ENCODE results near the gene EGFR.

GRCh38 chr7:55249332-55249731, 230.5 kb downstream of the EGFR start:
- no peak for TF ChIP-seq CSDC2 (CRISPR knock-in tag; IDR thresholded peaks at IDR 0.05)
- no peak for TF ChIP-seq ZNF70 (CRISPR knock-in tag; IDR thresholded peaks at IDR 0.05)
- no peak for TF ChIP-seq PATZ1 (CRISPR knock-in tag; IDR thresholded peaks at IDR 0.05; ENCODE audit: borderline replicate concordance)
- no peak for TF ChIP-seq ZFP30 (CRISPR knock-in tag; IDR thresholded peaks at IDR 0.05)
- no peak for TF ChIP-seq BACH2 (CRISPR knock-in tag; IDR thresholded peaks at IDR 0.05; ENCODE audit: borderline replicate concordance)
- TF ChIP-seq TOX (CRISPR knock-in tag; IDR thresholded peaks at IDR 0.05; ENCODE audit: borderline replicate concordance), result no peak
- no peak for TF ChIP-seq CREB5 (CRISPR knock-in tag; IDR thresholded peaks at IDR 0.05; ENCODE audit: low read depth)
- TF ChIP-seq RARB (CRISPR knock-in tag; IDR thresholded peaks at IDR 0.05), result no peak
- no peak for TF ChIP-seq ISL1 (CRISPR knock-in tag; IDR thresholded peaks at IDR 0.05)
- TF ChIP-seq ZNF8 (CRISPR knock-in tag; IDR thresholded peaks at IDR 0.05), result no peak
- TF ChIP-seq SNAI2 (CRISPR knock-in tag; IDR thresholded peaks at IDR 0.05), result no peak
- TF ChIP-seq CSRNP3 (CRISPR knock-in tag; IDR thresholded peaks at IDR 0.05), result no peak
- no peak for TF ChIP-seq ARNTL (CRISPR knock-in tag; IDR thresholded peaks at IDR 0.05; ENCODE audit: borderline replicate concordance, low read depth)
- TF ChIP-seq TSHZ2 (CRISPR knock-in tag; IDR thresholded peaks at IDR 0.05), result no peak

All from SK-N-SH treated with all-trans-retinoic acid at 6 μM for 48 hours (cell line).